Breast epithelium (tissue), 3 donors: ENCODE data around the gene TUBA3C.

Experiments used
- POLR2A ChIP-seq: fragments of 450-650 bp; IDR thresholded peaks from one replicate; pipeline ENCODE4 v1.6.1; 2016; ENCODE audit warnings: antibody characterized with exemption, mild to moderate bottlenecking, moderate library complexity
- POLR2AphosphoS5 ChIP-seq, 3 donors: sonication (generic); formaldehyde crosslinking; IDR thresholded peaks; one replicate each; pipeline ENCODE4 v1.6.1; 2017; ENCODE audit warnings: antibody characterized with exemption in 3 of 3
- TF ChIP-seq, protein P1 (sequence below), 3 donors: fragments of 450-650 bp; IDR thresholded peaks; one replicate each; pipeline ENCODE4 v1.5.1; 2016 to 2017; ENCODE audit warnings: antibody characterized with exemption in 3 of 3, mild to moderate bottlenecking in 3 of 3, moderate library complexity in 3 of 3

DNA sequence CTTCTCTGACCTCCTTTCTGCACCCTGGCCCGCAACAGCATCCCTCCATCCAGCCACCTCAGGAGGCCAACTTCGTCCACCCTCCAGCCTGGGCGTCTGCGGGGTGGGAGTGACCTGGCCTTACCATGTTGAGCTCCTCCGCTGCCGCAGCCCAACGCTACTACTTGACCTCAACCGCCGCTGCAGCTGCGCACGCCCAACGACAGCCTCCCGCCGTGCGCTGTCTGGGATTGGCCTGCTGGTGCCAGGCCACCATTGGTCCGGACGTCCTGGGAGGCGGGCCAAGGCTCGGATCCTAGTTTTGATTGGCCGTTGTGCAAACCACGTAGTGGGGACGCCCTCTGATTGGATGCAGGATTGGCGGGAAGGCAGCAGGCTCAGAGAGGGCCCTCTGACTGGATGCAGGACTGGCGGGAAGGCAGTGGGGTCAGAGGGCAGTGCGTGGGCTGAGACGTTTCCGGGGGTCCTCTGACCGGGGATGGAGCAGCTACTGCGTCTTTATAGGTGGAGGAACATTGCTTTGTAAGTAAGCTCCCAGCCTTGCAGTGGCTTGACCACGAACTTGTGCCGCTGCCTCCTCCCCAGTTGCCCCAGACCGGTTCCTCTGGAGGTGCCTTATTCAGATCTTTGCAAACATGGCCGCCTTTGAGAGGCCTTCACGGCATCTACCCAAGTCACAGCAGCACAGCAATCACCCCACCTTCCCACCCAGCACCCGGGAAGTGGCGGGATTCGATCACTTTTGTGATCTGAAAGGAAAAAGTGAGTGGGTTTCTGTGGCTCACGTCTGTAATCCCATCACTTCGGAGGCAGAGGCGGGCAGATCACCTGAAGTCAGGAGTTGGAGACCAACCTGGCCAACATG lies at the start of gene TUBA3C:
- TF ChIP-seq, protein P1, sequence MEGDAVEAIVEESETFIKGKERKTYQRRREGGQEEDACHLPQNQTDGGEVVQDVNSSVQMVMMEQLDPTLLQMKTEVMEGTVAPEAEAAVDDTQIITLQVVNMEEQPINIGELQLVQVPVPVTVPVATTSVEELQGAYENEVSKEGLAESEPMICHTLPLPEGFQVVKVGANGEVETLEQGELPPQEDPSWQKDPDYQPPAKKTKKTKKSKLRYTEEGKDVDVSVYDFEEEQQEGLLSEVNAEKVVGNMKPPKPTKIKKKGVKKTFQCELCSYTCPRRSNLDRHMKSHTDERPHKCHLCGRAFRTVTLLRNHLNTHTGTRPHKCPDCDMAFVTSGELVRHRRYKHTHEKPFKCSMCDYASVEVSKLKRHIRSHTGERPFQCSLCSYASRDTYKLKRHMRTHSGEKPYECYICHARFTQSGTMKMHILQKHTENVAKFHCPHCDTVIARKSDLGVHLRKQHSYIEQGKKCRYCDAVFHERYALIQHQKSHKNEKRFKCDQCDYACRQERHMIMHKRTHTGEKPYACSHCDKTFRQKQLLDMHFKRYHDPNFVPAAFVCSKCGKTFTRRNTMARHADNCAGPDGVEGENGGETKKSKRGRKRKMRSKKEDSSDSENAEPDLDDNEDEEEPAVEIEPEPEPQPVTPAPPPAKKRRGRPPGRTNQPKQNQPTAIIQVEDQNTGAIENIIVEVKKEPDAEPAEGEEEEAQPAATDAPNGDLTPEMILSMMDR (IDR thresholded peaks at IDR 0.05) = no peak
- TF ChIP-seq POLR2AphosphoS5 (IDR thresholded peaks at IDR 0.05) = no peak
- no peak for TF ChIP-seq POLR2A
